ENCODE data around the gene PYROXD2. TPM values are rescaled to one million over a fixed set of nuclear protein-coding genes. Genes with fewer than 3 reads are reported as not detected.
A peak's percentile ranks its signal among the peaks of the same experiment; 100 is the strongest.

PYROXD2 gene
- 13.9 and 23.1 TPM in 2 replicates for polyA plus RNA-seq (2011; rRNA removed)
- polyA minus RNA-seq (2011; rRNA and poly(A)+ RNA removed), result 9.6 and 14.6 TPM in 2 replicates

- Histone ChIP-seq H3K27me3 (ENCODE audit: control insufficient read depth, insufficient read depth, low read length) (no peaks in the 10 kb centered on the region), H3K4me3 (ENCODE audit: low read depth, low read length) (peak within 1 kb of the TSS; percentile 61), H3K36me3 (ENCODE audit: control insufficient read depth, insufficient read depth, low read length) (peaks cover 13% of the 10 kb centered on the region)
- POLR2A ChIA-PET, result interaction anchor here (1.0 kb wide), 1 partner anchor 12 kb away, joined by 3 read pairs; no protein-coding TSS in a partner anchor
- CTCF ChIA-PET, result interaction anchor here (0.9 to 7.2 kb wide), 5 partner anchors 9 to 106 kb away, joined by 3 to 44 read pairs (median 7); no protein-coding TSS in a partner anchor
- peak; percentile 65 for DNase-seq (ENCODE audit: low read depth)
- TF ChIP-seq CTCF (IDR thresholded peaks at IDR 0.05; ENCODE audit: insufficient read depth, low read depth, low read length), result peak; percentile 18; the same call in 1 of the 2 replicates
Measured at GRCh38 chr10:98414932-98415730, at the start of gene PYROXD2. PYROXD2 (minus strand) TSS chr10:98415182; CDS start chr10:98415135, 47 bp downstream.

GRCh38 chr10:98463976-98464754, 49.2 kb upstream of the PYROXD2 start:
- CTCF ChIA-PET, result interaction anchor here (1.0 to 1.2 kb wide), 3 partner anchors 10 to 201 kb away, joined by 3 to 4 read pairs (median 3); no protein-coding TSS in a partner anchor
- no peak for DNase-seq (ENCODE audit: low read depth)

GRCh38 chr10:98463016-98463415, 48.0 kb upstream of the PYROXD2 start:
- POLR2A ChIA-PET, result no interaction called here
- no peak for DNase-seq (ENCODE audit: low read depth)
- CTCF ChIA-PET, result no interaction called here
- no peak for TF ChIP-seq CTCF (IDR thresholded peaks at IDR 0.05; ENCODE audit: insufficient read depth, low read depth, low read length)
- Histone ChIP-seq H3K4me3 (ENCODE audit: low read depth, low read length) (no peak overlapping the region), H3K27me3 (ENCODE audit: control insufficient read depth, insufficient read depth, low read length) (no peaks in the 10 kb centered on the region), H3K36me3 (ENCODE audit: control insufficient read depth, insufficient read depth, low read length) (no peaks in the 10 kb centered on the region)

More at GRCh38 chr10:98463976-98464754, 49.2 kb upstream of the PYROXD2 start:
- Histone ChIP-seq H3K4me3 (ENCODE audit: low read depth, low read length) (no peak overlapping the region), H3K27me3 (ENCODE audit: control insufficient read depth, insufficient read depth, low read length) (no peaks in the 10 kb centered on the region), H3K36me3 (ENCODE audit: control insufficient read depth, insufficient read depth, low read length) (no peaks in the 10 kb centered on the region)
- POLR2A ChIA-PET, result no interaction called here
- TF ChIP-seq CTCF (IDR thresholded peaks at IDR 0.05; ENCODE audit: insufficient read depth, low read depth, low read length), result no peak

- POLR2A ChIA-PET, result no interaction called here
- Histone ChIP-seq H3K27me3 (ENCODE audit: control insufficient read depth, insufficient read depth, low read length) (no peaks in the 10 kb centered on the region), H3K4me3 (ENCODE audit: low read depth, low read length) (no peak overlapping the region), H3K36me3 (ENCODE audit: control insufficient read depth, insufficient read depth, low read length) (no peaks in the 10 kb centered on the region)
- CTCF ChIA-PET, result interaction anchor here (1.2 kb wide), 2 partner anchors 13 to 199 kb away, joined by 3 read pairs; no protein-coding TSS in a partner anchor
- no peak for DNase-seq (ENCODE audit: low read depth)
- no peak for TF ChIP-seq CTCF (IDR thresholded peaks at IDR 0.05; ENCODE audit: insufficient read depth, low read depth, low read length)
Measured at GRCh38 chr10:98461500-98461842, 46.5 kb upstream of the PYROXD2 start.
